SK-N-MC (cell line): Measurements from ENCODE around the gene IL6ST.

Experiments
- EZH2 ChIP-seq: fragments of 200-600 bp; sonication (generic); IDR thresholded peaks from one replicate; pipeline ENCODE4 v1.6.1; 2017; ENCODE audit warnings: antibody characterized with exemption
- FOXP2 ChIP-seq: optimal IDR thresholded peaks from 2 replicates; pipeline ENCODE3; 2011; ENCODE audit warnings: mild to moderate bottlenecking, moderate library complexity; ENCODE audit not compliant: insufficient read depth; ENCODE audit errors: extremely low read length, control extremely low read depth
- POLR2AphosphoS5 ChIP-seq: IDR thresholded peaks from 2 replicates; pipeline ENCODE4 v1.6.1; 2012; ENCODE audit warnings: mild to moderate bottlenecking, low read depth, low read length, borderline replicate concordance

DNA sequence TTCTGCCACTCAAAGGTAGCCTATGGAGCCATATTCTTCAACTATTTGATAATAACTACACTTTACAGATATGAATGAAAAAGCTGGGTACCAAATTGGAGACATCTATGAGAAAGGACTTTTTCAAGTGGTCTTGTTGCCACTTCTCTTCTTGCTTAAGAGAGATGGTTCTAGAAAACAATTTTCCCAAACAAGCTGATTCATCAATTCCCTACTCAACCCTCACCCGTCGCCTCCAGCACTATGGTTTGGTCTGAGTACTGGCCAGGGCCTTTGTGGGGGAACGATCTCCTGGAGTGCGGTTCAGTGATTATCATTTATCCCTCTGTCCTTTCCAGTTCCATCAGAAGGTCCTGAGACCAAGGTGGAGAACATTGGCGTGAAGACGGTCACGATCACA lies 86.8 kb downstream of the IL6ST start:
- TF ChIP-seq POLR2AphosphoS5 (no peak), EZH2 (no peak), FOXP2 (no peak)
